ENCODE measurements around the gene EPN2.
A peak's percentile ranks its signal among the peaks of the same experiment; 100 is the strongest.
"Not testable (repeated sequence)": the region's sequence is repeated elsewhere in the genome, so short reads cannot be mapped to it uniquely, and the experiment has no call there.

EPN2 gene

GRCh38 chr17:19348081-19348650 is 111.0 kb downstream of the EPN2 start:
- no peak for DNase-seq

- DNase-seq: no peak
Observed at GRCh38 chr17:19348806-19349205, 111.6 kb downstream of the EPN2 start.

DNA sequence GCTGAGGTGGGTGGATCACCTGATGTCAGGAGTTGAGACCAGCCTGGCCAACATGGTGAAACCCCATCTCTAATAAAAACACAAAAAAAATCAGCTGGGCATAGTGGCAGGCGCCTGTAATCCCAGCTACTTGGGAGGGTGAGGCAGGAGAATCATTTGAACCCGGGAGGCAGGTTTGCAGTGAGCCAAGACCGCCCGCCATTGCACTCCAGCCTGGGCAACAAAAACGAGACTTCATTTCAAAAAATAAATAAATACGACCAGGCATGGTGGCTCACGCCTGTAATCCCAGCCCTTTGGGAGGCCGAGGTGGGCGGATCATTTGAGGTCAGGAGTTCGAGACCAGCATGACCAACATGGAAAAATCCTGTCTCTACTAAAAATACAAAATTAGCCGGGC is 116.2 kb downstream of the EPN2 start:
- DNase-seq: not testable (repeated sequence)

DNA sequence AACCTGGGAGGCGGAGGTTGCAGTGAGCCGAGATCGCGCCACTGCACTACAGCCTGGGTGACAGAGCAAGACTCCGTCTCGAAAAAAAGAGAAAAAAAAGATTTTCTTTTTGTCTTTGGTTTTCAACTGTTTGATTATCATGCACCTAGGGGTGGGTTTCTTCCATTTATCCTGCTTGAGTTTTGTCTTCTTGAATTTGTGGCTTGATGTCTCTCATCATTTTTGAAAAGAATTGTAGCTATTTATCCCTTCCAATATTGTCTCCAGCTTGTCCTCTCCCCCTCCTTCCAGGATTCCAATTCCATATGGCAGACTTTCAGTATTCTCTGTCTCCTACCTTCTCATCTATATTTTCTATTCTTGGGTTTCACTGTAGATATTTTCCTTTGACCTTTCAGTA is 117.6 kb downstream of the EPN2 start:
- no peak for DNase-seq

DNA sequence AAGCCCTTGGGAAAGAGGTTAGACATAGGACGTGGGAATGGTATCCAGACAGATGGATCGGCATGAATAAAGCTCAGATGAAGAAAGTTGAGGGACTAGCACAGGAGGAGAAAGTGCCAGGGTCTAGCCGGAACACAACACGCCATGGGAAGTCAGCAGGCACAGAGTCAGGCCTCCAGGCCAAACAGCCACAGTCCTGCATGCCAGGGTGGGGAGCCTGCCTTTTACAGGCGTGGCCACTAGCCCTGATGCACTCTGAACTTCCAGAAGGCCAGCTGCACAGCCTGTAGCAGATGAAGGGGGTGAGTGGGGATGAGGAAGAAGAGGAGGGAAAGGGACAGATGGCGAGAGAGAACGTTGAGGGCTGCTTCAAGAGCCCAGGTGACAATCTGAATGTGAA is 120.2 kb downstream of the EPN2 start:
- DNase-seq: no peak

- DNase-seq: no peak
Observed at GRCh38 chr17:19357761-19358160, 120.6 kb downstream of the EPN2 start.

GRCh38 chr17:19359151-19359550 is 122.0 kb downstream of the EPN2 start:
- no peak for DNase-seq

GRCh38 chr17:19359856-19360255 is 122.7 kb downstream of the EPN2 start:
- DNase-seq: no peak

DNA sequence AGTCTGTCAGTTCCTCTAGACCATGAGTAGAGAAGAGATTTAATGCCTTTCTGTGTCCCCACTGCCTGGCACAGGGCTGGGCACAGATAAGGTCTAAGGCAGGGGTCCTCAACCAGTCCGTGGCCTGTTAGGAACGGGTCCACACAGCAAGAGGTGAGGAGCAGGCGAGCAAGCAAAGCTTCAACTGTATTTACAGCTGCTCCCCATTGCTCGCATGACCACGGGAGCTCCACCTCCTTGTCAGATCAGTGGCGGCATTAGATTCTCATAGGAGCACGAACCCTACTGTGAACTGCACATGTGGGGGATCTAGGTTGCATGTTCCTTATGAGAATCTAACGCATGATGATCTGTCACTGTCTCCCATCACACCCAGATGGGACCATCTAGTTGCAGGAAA is 123.6 kb downstream of the EPN2 start:
- no peak for DNase-seq

GRCh38 chr17:19361326-19361725 is 124.2 kb downstream of the EPN2 start:
- no peak for DNase-seq

GRCh38 chr17:19361944-19362276 is 124.7 kb downstream of the EPN2 start:
- DNase-seq: no peak

DNA sequence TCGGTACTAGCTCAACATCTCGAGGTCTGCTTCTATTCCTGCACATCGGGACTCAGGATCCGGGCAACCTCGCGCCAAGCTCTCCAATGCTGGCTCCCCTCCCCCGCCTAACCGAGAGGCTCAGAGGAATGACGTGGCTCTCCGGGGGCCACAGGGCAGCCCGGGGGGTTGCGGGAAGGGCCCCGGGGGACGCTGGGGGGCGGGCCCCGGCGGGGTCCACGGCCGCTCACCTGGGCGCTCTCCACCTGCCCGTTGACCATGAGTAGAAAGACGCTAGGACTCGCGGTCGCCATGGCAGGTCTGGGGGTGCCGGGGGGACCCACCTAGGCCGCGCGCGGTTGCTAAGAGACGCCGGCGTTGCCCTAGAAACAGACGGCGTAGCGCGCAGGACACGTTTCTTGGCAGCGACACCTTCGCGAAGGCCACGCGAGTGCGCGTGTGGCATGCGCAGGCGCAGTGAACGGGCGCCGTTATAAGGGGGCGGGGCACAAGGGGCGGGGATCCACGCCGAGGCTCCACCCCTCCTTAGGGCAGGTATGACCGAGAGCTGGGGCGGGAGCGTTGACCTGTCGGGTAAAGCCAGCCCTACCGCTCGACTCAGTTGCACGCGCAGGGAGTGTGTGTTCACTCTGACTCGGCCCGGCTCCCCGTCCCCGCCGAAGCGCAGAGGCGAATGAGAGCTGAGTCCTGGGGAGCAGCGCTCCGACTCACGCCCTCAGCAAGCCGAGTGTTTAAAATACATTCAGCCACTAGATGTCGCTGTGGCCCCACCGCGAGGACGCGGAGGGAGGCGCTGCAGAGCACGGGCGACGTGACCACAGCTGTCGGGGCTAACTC is 125.3 kb downstream of the EPN2 start, which contains the start of gene B9D1:
B9D1 (minus strand) TSS at position 447 of the 837 bp plus-strand sequence; CDS start at position 293, 154 bp downstream.
- peak; percentile 93 for DNase-seq

DNA sequence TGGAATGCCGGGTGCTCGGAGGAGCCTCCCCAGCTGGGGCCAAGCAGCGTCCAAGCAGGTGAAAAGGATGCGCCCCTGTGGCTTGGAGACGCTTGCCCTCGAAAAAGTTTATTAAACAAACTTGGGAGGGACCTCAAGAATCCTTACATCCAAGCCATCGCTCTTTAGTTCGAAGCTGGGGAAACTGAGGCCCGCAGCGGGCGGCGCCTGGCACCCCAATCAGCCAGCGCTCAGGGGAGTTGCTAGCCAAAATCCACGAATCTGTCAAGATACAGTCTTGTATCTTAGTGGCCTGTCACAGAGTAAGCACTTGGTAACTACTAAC is 125.9 kb downstream of the EPN2 start:
- no peak for DNase-seq

GRCh38 chr17:19363460-19364035 is 126.4 kb downstream of the EPN2 start:
- DNase-seq: no peak

- no peak for DNase-seq
Observed at GRCh38 chr17:19364699-19365498, 127.7 kb downstream of the EPN2 start.

- no peak for DNase-seq
Observed at GRCh38 chr17:19365499-19365817, 128.3 kb downstream of the EPN2 start.

GRCh38 chr17:19365833-19366636 is 128.9 kb downstream of the EPN2 start:
- DNase-seq: no peak

DNA sequence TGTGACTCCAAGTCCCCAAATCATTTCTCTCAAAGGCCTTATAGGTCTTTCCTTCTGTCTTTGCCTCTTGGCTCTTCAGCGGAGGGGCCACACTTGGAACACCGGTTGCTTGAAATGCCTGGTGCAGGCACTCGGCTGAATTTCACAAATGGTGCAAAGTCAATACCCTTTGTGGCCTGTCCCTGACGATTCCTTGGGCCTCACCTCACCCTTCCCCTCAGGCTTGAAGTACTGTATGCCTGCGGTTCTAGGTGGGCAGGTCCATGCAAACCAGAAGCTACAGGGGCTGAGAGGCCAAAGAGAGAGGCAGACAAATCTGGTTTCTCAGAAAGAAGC is 129.4 kb downstream of the EPN2 start:
- no peak for DNase-seq

DNA sequence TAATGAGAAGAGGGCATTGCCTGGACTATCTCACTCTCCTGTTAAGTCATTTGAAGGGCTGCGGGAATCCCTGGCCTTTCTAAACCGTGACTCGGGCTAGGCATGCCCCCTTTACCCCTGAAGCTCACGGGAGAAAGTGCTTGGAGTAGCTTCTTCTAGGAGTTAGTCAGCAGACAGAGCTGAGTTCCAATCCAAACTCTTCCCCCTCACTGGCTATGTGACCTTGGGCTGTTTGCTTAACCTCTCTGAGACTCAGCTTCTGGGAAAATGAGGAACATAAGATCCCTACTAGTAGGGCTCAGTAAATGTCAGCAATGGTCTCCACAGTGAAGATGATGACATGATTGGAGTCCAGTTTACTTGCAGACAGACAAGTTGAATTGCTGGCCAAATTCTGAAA is 131.1 kb downstream of the EPN2 start:
- DNase-seq: no peak

GRCh38 chr17:19369107-19369778 is 132.1 kb downstream of the EPN2 start:
- no peak for DNase-seq

GRCh38 chr17:19369846-19370492 is 132.8 kb downstream of the EPN2 start:
- DNase-seq: peak; percentile 56

- peak; percentile 47 for DNase-seq
Observed at GRCh38 chr17:19370493-19370960, 133.4 kb downstream of the EPN2 start.
